ENCODE results near the gene ATP2B2.
A peak's percentile ranks its signal among the peaks of the same experiment; 100 is the strongest.

ATP2B2 gene

GRCh38 chr3:10381336-10381735, 124.0 kb downstream of the ATP2B2 start:
- DNase-seq (ENCODE audit: low spot score), result no peak

DNA sequence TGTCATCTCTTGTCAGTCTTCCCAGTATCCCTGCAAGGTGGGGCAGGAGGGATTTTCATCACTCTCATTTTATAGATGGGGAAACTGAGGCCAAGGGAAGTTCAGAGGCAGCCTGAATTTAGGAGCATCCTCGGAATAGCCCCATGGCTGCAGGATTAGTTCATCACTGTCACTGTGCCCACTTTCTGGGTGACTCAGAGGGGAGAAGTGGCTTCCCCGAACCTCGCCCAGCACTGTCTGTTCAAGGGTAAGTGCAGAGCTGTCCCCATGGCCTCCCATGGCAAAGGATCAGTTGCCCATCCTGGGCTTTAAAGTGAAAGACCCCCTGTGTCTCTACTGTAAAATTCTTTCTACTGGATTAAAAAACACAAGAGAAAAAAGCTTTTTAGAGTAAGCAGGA, 124.5 kb downstream of the ATP2B2 start:
- DNase-seq (ENCODE audit: low spot score), result peak; percentile 77

DNA sequence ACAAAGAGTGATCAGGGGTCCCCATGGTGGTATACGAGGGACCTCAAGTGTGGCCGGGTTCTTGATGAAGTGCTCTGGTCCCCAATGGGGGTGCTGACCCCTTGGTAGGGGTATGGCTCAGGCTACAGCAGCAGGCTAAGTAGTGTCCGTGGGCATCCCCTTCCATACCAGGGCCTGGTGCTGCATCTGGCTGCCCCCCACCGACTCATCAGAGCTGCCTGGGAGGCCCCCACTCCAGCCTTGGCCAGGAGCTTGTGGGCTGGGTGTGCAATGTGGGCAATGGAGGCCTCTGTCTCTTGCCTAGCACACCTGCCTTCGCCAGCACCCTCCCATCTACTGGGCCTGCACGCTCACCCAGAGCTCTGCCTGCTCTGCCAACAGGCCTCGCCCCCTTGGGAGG, 125.4 kb downstream of the ATP2B2 start:
- no peak for DNase-seq (ENCODE audit: low spot score)

DNA sequence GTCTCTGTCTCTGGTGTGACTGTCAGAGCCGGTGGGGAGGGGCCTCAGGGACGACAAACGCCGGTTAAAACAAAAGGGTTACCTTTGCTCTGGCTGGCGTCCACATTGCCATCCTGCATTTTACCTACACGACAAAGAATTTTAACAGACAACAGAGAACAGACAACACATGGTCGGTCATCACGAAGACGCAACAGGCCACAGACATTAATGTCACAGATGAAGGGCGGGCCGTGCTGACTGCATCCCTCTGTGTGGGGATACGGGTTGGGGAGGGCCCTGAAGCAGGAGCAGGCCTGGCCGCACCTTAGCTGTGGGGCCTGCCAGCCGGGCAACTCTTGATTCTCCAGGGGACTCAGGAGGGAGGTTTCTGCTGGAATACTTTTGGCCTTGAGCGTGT, 126.2 kb downstream of the ATP2B2 start:
- no peak for DNase-seq (ENCODE audit: low spot score)

- DNase-seq (ENCODE audit: low spot score), result no peak
Measured at GRCh38 chr3:10378742-10379141, 126.6 kb downstream of the ATP2B2 start.

- no peak for DNase-seq (ENCODE audit: low spot score)
Measured at GRCh38 chr3:10378246-10378645, 127.1 kb downstream of the ATP2B2 start.

DNA sequence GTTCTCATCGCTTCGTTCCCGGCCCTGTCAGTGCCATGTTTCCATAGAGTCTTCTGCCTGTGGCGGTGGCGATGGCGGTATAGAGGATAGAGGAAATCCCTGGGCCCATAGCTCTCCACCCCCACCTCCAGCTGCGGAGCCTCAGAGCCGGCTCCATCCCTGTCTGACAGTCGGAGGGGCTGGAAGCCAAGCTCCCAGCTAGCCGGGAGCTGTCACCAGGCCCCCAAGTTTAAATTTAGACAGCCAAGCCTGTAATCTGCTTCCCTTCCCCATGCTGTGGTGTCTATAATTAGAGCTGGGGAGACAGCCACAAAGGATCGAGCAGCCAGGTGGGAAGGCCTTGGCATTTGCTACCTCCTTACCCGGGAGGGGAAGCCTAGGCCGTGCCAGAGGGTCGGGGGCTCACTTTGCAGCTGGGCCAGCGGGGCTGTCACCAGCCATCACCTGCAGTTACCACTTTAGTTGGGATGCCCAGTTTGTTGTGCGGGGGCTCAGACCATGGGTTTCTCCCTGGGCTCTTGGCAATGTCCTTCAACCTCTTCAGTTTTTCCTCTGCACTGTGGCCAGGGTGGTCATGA, 128.1 kb downstream of the ATP2B2 start:
- no peak for DNase-seq (ENCODE audit: low spot score)

- DNase-seq (ENCODE audit: low spot score), result no peak
Measured at GRCh38 chr3:10376353-10376752, 129.0 kb downstream of the ATP2B2 start.

GRCh38 chr3:10375296-10376053, 129.9 kb downstream of the ATP2B2 start:
- DNase-seq (ENCODE audit: low spot score), result no peak

- DNase-seq (ENCODE audit: low spot score), result peak; percentile 40
Measured at GRCh38 chr3:10374311-10374710, 131.1 kb downstream of the ATP2B2 start.

DNA sequence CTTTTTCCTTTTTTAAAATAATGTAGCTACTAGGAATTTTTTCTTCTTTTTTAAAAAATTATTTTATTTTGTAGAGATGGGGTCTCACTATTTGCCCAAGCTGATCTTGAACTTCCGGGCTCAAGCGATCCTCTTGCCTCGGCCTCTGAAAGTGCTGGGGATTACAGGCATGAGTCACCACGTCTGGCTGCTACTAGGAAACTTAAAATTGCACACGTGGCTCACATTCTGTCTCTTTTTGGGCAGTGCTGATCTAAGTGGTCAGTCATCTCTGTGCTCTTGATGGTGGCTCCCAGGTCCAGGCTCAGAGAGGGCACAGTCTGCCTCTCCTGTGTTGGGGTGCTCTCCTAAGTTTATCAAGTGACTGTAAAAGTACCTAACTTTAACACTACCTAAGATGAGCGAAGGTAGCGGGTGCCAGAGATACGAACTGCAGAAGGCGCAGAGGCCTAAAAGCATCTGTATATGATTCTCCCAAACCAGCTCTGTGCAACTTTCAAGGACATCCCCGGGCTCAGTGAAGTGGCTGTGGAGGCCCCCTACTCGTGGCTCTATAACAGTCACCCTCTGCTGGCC, 131.6 kb downstream of the ATP2B2 start:
- DNase-seq (ENCODE audit: low spot score), result peak; percentile 31

- DNase-seq (ENCODE audit: low spot score), result no peak
Measured at GRCh38 chr3:10371789-10372188, 133.6 kb downstream of the ATP2B2 start.

- no peak for DNase-seq (ENCODE audit: low spot score)
Measured at GRCh38 chr3:10371167-10371566, 134.2 kb downstream of the ATP2B2 start.

DNA sequence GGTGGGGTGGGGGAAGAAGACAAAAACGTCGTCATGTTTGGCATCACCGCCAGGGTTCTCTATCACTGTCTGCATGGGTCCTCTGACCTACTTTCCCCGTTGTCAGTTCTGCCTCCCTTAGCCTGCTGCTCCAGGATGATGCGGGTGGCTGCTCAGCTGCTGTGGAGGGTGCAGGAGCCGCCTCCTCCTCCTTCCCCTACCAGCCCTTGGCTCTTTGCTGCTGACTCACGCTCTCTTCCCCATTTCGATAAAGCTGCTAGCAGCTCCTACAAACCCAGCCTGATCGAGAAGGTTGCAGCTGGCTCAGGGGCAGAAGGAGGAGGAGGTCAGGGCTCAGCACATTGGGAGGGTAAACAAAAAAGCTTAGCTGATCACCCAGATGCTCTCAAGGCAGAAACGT, 135.0 kb downstream of the ATP2B2 start:
- peak; percentile 42 for DNase-seq (ENCODE audit: low spot score)

GRCh38 chr3:10368512-10368911, 136.9 kb downstream of the ATP2B2 start:
- no peak for DNase-seq (ENCODE audit: low spot score)

DNA sequence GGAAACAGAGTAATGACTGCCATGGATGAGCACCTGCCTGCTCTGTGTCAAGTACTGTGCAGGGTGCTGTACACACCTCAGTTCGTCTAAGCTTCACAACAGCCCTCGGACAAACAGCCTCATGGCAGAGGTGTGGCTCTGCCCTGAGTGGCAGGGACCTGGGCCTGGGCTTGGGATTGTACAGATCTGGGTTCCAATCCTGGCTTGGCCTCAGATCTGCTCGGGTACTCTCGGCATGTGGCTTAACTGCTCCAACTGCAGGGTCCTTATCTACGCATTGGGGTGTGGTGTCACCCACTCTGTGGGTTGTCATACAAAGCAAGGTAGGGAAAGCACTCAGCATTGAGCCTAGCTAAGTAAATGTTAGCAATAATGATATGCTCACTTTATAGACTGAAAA, 137.9 kb downstream of the ATP2B2 start:
- DNase-seq (ENCODE audit: low spot score), result no peak

DNA sequence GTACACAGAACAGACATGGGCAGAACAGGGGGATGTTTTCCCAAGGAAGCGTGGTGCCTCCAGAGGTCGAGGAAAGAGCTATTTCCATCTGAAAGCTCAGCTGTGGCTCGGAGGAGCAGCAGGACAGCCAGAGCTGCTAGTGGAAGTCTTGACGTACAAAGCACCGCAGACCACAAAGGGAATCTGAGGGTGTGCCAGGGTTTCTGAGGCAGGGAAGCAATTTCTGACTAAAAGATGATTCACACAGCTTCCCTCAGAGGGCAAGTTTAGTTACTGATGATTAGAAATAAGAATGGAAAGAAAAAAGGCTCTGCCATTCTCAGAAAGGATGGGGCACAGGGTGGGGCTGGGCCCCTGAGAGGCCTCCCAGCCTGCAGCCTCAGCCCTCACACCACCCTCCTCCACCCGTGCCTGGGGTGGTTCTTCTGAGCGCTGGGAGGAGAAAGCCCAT, 138.7 kb downstream of the ATP2B2 start:
- peak; percentile 97 for DNase-seq (ENCODE audit: low spot score)

GRCh38 chr3:10365791-10366190, 139.6 kb downstream of the ATP2B2 start:
- no peak for DNase-seq (ENCODE audit: low spot score)

GRCh38 chr3:10365316-10365715, 140.1 kb downstream of the ATP2B2 start:
- DNase-seq (ENCODE audit: low spot score), result no peak

GRCh38 chr3:10364806-10365205, 140.6 kb downstream of the ATP2B2 start:
- no peak for DNase-seq (ENCODE audit: low spot score)

- no peak for DNase-seq (ENCODE audit: low spot score)
Measured at GRCh38 chr3:10363935-10364334, 141.5 kb downstream of the ATP2B2 start.

GRCh38 chr3:10361375-10361774, 144.0 kb downstream of the ATP2B2 start:
- DNase-seq (ENCODE audit: low spot score), result no peak

GRCh38 chr3:10360478-10360877, 144.9 kb downstream of the ATP2B2 start:
- no peak for DNase-seq (ENCODE audit: low spot score)

GRCh38 chr3:10359761-10360161, 145.6 kb downstream of the ATP2B2 start:
- no peak for DNase-seq (ENCODE audit: low spot score)

All from AG08395 (cell line).